Muscle layer of duodenum (tissue), 2 donors: ENCODE results near the gene KLK1.

Source experiments
- H3K27ac ChIP-seq: one replicate; pipeline ENCODE4 v1.7.0; 2013; ENCODE audit warnings: mild to moderate bottlenecking, low read length
- H3K27me3 ChIP-seq: one replicate; pipeline ENCODE4 v1.7.0; 2013; ENCODE audit warnings: low read depth, mild to moderate bottlenecking, control low read depth, low read length
- H3K36me3 ChIP-seq, 2 donors: one replicate each; pipeline ENCODE4 v1.7.0; 2013; ENCODE audit warnings: low read length in 2 of 2, control low read depth in 1 of 2, mild to moderate bottlenecking in 1 of 2; ENCODE audit not compliant: insufficient read depth in 2 of 2, control insufficient read depth in 1 of 2
- H3K4me1 ChIP-seq, 2 donors: one replicate each; pipeline ENCODE4 v1.7.0; 2013; ENCODE audit warnings: low read length in 2 of 2, mild to moderate bottlenecking in 2 of 2, control low read depth in 1 of 2, moderate library complexity in 1 of 2; ENCODE audit not compliant: insufficient read depth in 2 of 2, control insufficient read depth in 1 of 2
- H3K4me3 ChIP-seq, 2 donors: one replicate each; pipeline ENCODE4 v1.7.0; 2013; ENCODE audit warnings: low read length in 2 of 2, low read depth in 1 of 2, mild to moderate bottlenecking in 1 of 2
- H3K9me3 ChIP-seq, 2 donors: one replicate each; pipeline ENCODE4 v1.7.0; 2013; ENCODE audit warnings: low read length in 2 of 2, control low read depth in 1 of 2, mild to moderate bottlenecking in 1 of 2; ENCODE audit not compliant: control insufficient read depth in 1 of 2
- donor health status: healthy.

Gene KLK1

DNA sequence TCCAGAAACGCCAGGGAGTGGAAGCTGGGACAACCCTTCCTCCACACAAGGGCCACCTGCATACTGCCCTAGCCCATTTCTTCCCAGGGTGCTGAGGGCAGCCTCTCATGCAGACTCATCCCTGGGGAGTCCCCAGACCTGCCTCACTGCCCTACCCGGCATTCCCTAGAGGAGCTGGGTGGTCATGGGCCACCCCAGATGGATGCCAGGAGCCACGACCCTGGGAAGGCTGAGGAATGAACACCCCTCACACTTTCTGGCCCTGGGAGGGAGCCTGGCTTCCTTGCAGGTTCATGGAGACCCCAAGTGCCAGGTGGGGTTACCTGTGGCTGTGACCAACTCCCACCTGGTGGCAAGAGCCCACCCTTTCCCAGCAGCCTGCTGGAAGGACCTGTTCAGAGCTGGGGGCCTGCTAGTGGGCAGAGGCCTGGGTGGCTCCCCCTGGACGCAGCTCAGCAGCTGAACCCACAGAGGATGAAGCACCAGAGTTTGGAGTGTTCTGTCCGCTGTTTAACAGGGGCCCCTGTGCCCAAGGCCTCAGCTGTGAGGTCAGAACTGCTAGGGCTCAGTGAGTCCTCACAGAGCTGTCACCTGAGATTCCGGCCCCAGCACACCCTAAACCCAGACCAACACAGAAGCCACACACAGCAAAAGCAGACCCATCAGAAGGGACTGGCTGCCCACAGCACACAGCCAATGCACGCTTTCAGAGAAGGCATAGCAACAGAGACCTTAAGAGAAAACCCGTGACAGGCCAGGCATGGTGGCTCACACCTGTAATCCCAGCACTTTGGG is 26.8 kb downstream of the KLK1 start:
- no peaks in the 10 kb centered on the region for H3K27me3 ChIP-seq
- H3K27ac ChIP-seq: no peak overlapping the region
- peaks cover 9 to 43% of the 10 kb centered on the region in 2 donors for H3K36me3 ChIP-seq
- H3K4me3 ChIP-seq: no peak overlapping the region
- no peaks in the 10 kb centered on the region for H3K4me1 ChIP-seq
- H3K9me3 ChIP-seq: no peaks in the 10 kb centered on the region

DNA sequence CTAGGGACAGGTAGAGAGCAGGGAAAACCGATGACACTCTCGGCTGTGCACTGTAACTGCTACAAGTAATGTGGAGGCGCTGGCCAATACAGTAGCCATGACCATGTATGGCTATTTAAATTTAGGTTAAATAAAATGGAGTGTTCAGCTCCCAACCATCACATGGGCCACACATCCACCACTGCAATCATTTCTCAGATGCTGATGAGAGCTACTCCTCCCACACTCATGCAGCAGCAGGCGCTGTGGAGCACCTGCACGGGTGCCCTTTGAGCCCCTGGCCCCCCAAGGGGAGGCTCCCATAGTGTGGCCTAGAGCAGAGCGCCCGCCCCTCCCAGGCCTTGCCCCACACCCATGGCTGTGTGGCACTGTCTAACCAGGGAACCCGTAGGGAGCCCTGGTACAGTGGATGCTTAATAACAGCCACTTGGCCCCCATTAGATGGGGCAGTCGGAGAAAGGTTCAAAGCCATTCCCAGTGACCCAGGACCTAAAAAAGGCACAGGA is 27.4 kb downstream of the KLK1 start:
- H3K9me3 ChIP-seq: no peaks in the 10 kb centered on the region
- H3K36me3 ChIP-seq: peaks cover 9 to 41% of the 10 kb centered on the region in 2 donors
- no peak overlapping the region for H3K4me3 ChIP-seq
- H3K27ac ChIP-seq: no peak overlapping the region
- no peaks in the 10 kb centered on the region for H3K4me1 ChIP-seq
- no peaks in the 10 kb centered on the region for H3K27me3 ChIP-seq

DNA sequence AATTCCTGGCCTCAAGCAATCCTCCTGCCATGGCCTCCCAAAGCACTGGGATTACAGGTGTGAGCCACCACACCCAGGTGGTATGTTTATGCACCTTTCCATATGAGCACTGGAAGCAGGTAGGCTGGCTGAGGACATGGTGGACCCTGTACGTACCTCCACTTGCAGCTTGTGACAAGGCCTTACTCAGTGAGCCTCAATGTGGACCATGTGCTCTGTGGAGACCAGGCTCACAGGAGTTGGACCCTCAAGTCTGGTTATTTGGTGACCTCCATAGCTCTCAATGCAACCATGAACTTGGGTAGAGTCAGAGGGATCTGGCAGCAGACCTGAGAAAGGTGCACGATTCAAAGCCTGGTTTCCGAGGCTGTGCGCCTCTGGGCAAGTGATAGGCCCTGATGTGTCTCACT is 27.9 kb downstream of the KLK1 start:
- Histone ChIP-seq H3K4me3 (no peak overlapping the region), H3K9me3 (no peaks in the 10 kb centered on the region), H3K4me1 (no peaks in the 10 kb centered on the region), H3K27ac (no peak overlapping the region), H3K27me3 (no peaks in the 10 kb centered on the region), H3K36me3 (peaks cover 9 to 36% of the 10 kb centered on the region in 2 donors)

DNA sequence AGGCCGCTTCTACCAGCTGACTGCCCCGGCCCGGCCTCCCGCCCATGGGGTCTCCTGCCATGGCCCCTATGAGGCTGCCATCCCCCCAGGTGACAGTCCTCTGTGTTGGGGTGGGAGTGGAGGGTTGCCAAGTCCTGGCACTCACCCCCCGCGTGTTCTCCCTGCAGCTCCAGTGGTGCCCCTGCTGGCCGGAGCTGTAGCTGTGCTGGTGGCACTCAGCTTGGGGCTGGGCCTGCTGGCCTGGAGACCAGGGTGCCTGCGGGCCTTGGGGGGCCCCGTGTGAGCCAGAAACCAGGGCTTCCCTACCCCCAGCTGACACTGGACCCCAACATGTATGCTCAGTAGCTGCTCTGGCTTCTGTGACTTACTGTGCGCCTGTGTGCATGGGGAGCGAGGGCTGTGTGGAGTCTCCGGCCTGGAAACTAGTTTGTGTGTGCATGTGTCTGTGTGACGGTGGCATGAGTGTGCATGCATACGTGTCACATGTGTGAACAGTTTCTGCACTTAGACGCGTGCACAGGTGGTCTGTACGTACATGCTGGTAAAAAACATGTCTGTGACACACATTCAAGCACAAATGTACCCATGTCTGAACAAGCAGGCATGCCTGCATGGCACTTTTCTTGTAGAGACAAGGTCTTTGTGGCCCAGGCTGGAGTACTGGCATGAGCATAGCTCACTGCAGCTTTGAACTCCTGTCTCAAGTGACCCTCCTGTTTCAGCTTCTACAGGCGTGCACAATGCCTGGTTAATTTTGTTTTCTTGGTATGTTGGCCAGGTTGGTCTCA is 28.5 kb downstream of the KLK1 start:
- no peaks in the 10 kb centered on the region for H3K27me3 ChIP-seq
- no peaks in the 10 kb centered on the region for H3K4me1 ChIP-seq
- no peaks in the 10 kb centered on the region for H3K9me3 ChIP-seq
- peaks cover 9 to 34% of the 10 kb centered on the region in 2 donors for H3K36me3 ChIP-seq
- no peak overlapping the region for H3K4me3 ChIP-seq
- no peak overlapping the region for H3K27ac ChIP-seq

DNA sequence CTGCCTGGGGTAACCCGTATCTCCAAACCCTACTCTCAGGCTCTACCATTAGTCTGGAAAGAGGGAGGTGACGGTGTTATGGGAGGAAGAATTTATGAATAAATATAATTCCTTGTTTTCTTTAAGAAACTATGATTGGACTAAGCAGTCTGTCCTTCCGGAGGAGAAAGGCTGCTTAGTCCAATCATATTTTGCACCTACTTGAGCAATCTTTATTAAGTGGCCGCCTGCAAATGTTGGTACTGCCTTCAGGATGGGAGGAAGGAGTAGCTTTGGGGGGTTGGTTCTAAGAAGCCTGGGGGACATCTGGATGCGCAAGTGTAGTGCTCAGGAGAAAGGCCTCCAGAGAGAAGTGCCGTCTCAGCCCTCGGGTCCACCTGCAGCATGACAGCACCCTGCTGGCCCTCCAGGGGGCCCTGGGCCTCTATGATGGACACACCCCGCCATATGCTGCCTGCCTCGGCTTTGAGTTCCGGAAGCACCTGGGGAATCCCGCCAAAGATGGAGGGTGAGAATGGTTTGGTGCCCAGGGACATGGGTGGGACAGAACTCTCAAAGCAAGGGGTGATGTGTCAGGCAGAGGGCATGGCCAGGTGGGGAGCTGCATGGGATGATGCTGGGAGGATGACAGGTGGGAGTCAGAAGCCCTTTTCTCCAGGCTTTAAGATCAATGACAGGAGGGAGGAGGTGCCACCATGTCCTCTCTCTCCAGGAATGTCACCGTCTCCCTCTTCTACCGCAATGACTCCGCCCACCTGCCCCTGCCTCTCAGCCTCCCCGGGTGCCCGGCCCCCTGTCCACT is 29.3 kb downstream of the KLK1 start:
- Histone ChIP-seq H3K36me3 (peaks cover 9 to 26% of the 10 kb centered on the region in 2 donors), H3K4me3 (no peak overlapping the region), H3K27me3 (no peaks in the 10 kb centered on the region), H3K27ac (no peak overlapping the region), H3K9me3 (no peaks in the 10 kb centered on the region), H3K4me1 (no peaks in the 10 kb centered on the region)

DNA sequence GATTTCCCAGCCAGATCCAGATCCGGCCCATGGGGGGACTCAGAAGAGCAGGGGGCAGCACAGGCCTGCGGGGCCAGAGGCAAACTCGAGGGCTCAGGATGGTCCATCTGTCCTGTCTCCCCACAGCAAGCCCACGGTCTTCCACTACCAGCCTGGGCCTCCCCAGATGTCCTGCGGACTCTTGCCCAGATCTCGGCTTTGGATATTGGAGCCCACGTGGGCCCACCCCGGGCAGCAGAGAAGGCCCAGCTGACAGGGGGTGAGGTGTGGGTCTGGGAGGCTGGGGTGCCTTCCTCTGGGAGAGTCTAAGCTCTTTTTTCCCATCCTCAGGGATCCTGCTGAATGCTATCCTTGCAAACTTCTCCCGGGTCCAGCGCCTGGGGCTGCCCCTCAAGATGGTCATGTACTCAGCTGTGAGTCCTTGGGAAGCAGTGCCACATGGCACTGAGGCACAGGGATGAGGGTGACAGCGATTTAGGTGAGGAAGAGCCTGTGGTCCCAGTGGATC is 30.0 kb downstream of the KLK1 start:
- Histone ChIP-seq H3K36me3 (peaks cover 7 to 21% of the 10 kb centered on the region in 2 donors), H3K4me3 (no peak overlapping the region), H3K9me3 (no peaks in the 10 kb centered on the region), H3K4me1 (no peaks in the 10 kb centered on the region), H3K27ac (no peak overlapping the region), H3K27me3 (no peaks in the 10 kb centered on the region)

DNA sequence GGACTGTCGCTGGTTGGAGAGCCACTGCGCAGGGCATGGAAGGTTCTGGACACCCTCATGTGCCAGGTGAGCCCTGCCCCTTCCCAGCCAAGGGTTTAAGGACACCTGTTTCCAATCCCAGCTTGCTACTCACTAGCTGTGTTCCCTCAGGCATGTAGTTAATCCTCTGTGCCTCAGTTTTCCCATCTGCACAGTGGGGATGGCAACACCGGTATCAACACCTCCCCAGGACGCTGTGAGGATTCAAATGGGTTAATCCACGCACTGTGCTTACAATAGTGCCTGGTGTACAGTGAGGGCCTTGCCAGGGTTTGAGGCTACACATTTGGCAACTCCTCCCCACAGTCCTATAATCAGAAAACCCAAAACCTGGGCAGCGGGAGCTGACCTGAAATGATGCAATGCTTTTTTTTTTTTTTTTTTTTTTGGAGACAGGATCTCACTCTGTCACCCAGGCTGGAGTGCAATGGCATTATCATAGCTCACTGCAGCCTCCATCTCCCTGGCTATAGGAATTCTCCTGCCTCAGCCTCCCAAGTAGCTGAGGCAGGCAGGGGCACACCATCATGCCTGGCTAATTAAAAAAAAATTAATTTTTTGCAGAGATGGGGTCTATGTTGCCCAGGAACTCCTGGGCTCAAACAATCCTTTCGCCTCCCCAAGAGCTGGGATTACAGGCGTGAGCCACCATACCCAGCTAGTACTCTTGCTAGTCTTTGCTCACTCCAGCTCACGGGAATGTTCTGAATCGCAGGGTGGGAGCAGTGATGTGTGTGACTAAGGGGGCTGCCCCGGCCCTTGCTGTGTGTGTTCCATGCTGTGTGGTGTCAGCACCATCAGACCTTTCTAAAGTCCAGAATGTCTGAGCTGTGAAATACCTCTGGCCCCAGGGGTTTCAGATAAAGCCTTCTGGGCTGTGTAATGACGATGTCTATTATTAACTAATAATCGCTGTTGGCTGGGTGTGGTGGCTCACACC is 31.0 kb downstream of the KLK1 start:
- Histone ChIP-seq H3K4me3 (no peak overlapping the region), H3K9me3 (no peaks in the 10 kb centered on the region), H3K36me3 (peaks cover 1 to 11% of the 10 kb centered on the region in 2 donors), H3K4me1 (no peaks in the 10 kb centered on the region), H3K27ac (no peak overlapping the region), H3K27me3 (no peaks in the 10 kb centered on the region)

DNA sequence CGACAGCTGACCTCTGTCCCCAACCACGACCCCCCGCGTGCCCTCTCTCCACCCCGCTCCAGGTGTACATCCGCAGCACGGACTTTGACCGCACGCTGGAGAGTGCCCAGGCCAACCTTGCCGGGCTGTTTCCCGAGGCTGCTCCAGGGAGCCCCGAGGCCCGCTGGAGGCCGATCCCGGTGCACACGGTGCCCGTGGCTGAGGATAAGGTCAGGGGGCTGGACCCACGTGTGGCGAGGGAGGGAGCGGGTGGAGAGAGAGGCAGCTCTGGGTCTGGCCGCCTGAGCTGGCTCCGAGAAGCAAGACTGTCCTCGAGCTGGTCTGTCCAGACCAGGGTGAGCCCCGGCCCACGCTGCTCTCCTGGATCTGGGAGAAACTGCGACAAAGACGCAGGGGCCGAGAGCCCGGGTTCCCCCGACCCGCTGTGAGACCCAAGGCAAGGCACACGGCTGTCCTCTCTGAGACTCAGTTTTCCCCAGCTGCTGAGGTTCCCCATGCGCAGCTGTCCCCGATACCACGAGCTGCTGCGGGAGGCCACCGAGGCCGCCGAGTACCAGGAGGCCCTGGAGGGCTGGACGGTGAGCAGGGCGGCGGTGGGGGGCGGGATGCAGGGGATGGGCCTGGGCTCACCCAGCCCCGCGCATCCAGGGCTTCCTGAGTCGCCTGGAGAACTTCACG is 31.9 kb downstream of the KLK1 start:
- no peaks in the 10 kb centered on the region for H3K27me3 ChIP-seq
- no peak overlapping the region for H3K4me3 ChIP-seq
- H3K27ac ChIP-seq: no peak overlapping the region
- no peaks in the 10 kb centered on the region for H3K4me1 ChIP-seq
- H3K36me3 ChIP-seq: peaks cover 0 to 3% of the 10 kb centered on the region in 2 donors
- no peaks in the 10 kb centered on the region for H3K9me3 ChIP-seq

DNA sequence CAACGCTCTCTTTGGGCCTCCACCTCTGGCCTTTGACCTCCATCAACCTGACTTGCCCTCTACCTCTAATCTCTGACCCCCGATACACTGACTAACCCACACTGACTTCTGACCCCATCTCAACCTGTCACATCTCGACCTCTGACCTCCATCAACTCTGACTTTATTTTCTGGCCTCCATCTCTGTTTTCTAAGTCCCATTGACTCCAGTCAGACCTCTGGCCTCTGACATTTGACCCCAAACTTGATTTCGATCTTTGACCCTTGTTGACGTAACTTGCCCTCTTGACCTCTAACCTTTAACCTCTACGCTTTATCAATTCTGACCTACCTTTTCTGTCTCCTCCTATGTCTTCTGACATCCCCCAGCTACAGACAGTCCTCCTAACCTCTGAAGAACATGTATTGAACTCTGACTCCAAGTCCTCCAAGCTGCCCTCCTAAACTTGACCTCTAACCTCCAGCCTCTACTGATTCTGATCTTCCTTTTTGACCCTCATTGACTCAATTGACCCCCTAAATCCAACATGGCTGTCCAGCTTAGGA is 32.6 kb downstream of the KLK1 start:
- no peaks in the 10 kb centered on the region for H3K9me3 ChIP-seq
- H3K27me3 ChIP-seq: no peaks in the 10 kb centered on the region
- H3K36me3 ChIP-seq: no peaks in the 10 kb centered on the region
- H3K4me1 ChIP-seq: no peaks in the 10 kb centered on the region
- H3K4me3 ChIP-seq: no peak overlapping the region
- H3K27ac ChIP-seq: no peak overlapping the region
